ENCODE measurements around the gene DCLK2.
A peak's percentile ranks its signal among the peaks of the same experiment; 100 is the strongest.

The DCLK2 gene

DNA sequence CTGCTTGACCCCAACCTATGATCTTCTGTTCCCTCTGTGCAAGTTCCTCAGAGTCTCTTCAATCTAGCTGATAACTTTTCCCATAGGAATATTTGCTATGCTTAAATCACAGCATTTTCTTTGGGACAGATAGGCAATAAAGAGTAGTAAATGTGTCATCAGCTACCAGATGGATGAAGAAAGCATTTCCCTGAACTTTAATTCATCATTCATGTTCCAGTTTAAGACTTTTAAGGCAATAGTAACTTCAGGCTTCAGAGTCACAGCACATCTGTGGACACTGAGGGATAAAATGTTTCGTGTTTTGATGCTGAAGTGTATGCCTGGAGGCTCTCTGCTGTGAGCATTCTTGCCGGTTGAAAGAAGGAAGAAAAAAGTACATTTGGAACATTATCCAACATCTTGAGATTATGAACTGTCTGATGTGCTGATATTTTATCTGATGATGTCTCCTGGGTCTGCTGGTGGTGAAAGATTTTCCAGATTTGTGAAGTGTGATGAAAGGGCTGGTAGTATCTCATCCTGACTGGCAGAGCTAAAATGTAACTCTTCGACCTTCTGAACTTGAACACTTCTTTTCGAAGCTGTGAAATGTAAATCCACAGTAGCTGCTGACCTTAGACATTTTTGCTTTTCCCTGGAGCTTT is 133.7 kb downstream of the DCLK2 start:
- DNase-seq: no peak

DNA sequence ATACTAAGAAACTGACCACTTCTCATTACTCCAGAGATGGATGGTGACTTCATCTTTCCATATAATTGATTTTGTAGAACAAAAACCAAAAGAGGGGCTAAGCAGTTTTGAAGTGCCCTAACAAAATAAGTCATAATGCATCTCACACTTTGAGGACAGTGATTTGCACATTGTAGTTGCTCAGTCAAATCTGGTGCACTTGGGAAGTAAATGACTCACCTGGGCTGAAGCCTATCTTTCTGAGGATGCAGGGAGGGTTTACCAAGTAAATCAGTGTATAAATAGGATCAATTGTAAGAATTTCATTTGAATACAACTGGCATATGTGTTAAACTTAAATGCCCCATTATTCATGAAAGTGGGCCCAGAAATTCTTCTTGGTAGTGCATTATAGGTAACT is 134.2 kb downstream of the DCLK2 start:
- DNase-seq: no peak

DNA sequence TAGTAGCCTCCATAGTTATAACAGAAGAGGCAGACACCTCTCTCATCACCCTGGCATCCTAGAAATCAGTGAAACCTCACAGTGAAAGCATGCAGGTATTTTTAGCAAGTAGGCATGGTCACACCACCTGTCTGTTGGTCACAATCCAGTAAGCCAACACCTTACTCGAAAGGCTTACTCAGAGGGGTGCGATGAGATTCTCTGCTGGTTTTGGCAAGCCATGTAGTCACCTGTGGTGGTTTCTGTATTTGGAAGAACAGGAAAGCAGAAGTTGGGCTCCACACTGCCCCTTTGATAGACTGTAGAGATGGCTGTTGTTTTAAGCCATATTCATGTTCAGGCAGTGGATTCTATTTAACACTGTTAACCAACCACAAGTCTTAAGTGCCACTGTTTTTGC is 134.7 kb downstream of the DCLK2 start:
- DNase-seq: peak; percentile 15

DNA sequence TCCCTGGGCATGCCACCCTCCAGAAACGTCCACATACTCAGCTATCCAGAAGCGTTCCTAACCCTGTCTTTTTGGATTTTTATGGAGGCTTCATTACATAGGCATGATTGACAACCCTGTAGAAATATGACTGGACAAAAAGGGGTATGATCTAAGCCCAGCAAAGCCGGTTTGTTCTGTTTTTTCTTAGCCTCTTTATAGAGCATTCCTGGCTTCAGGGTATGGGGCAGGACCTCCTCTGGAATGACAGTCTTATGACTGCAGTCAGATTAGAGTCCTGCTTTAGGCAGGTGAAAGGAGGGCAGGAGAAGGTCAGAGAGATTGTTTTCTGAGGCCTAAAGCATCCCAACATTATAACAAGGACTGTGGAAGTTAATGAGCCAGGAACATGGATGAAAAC is 137.4 kb downstream of the DCLK2 start:
- no peak for DNase-seq

DNA sequence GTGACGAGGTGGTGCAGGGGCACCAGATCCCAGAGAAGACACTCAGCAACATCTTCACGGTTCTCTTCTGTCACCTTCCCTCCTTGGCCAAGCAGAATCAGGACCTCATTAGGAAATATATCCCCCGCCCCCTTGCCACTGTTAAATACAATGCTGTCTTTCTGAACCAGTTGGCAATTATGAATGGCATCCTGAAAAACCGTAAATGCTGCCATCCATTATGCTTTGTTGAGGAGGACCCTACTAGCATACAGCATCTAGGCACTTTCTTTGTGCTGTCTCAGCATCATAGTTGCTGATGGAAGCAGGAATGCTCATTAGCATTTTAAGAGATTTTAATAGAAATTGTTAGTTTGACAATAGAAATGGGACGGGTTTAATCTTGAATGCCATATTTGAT is 138.5 kb downstream of the DCLK2 start:
- no peak for DNase-seq

DNA sequence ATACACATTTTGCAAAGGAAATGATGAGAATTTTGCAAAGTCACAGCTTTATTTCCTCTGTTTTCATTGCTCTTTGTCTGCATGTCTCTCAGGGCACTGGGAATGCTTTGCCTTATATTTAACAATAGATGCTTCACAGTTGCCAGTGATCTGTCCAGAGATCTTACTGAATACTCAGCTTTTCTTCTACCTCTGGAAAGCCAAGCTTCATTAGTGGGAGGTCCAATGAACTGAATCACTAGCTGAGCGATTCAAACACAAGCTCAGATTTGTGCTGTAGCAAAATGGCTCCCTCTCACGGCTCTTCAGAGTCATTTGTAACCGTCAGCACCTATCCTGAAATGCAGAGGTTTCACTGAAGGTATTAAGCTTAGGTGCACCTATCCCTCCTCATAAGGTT is 138.9 kb downstream of the DCLK2 start:
- DNase-seq: peak; percentile 20

DNA sequence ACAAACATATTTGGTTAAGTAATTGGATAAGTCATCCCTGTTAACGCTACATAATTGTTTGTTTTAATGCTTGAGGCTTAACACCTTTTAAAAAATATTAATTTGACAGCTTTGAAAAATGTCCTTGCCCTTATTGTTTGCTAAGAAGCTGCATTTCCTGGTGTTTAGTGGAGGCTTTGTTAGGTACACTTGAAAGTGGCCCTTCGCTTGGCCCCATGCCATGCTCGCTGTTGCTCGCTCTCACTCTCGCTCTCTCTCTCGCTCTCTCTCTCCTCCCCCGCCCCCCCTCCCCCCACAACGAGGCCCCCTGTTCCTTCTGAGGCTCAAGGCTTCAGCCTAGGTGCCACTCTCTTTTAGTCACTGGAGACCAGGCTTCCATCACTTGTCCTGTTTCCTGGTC is 139.6 kb downstream of the DCLK2 start:
- no peak for DNase-seq

DNA sequence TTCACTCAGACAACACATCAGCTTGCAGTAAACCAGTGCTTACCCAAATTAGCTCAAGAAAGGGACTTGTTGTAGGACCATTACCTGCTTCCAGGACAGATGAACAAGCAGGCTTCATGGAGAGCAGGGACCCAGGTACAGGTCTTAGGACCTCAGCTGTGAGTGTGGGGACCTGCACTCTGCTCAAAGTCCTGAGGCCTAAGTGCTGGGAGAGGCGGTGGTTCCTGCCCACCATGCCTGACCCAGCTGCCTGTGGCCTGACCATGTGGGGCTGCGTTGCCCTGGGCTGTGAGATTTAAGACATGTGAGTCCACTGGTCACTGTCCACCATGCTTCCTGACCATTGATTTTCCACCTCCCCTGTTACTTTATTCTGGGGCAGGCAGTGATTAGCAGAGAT is 140.2 kb downstream of the DCLK2 start:
- no peak for DNase-seq

DNA sequence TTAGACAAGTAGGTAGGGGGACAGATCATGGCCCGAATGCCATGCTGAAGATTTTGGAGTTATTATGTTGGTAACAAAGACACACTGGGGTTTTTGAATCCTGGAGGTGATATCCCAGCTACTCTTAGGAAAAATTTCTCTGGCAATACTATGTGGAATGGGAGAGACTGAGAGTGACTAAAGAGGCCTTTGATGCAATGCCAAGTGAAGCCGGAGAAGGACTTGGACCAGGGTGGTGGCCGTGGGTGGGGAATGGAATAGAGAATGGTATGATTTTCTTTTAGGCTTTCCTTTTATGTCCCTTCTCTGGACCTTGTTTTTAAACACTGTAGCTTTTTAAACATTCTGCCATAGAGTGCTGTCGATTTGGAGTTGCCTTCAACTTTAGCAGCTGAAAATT is 141.6 kb downstream of the DCLK2 start:
- DNase-seq: no peak

DNA sequence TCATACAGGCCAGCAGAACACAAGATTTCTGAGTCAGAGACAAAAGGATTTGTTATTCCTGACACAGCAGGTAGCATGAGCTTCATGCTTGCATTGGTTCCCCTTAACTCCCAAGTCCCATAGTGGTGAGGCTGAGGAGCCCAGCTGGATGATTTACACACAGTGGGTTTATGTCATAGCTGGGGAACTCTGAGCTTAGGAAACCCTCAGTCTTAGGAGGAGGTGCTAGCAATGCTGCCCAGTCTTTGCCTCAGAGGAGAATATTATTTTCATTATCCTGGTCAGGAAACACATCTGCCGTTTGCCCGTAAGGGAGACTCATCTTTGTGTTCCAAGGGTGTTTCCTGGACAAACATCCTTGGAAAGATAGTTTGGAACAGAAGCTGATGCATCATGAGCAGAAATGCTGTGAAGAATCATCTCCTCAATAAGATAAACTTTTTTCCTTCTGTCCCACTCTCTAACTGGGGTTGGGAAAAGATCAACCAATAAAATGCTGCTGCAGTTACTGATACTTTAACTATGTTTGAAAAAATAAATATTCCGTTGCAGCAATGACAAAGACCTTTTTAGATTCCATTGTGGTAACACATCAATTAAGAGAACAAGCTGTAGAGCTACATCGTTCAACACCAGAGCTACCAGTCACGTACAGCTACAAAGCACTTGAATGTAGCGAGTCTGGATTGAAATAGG is 146.8 kb downstream of the DCLK2 start:
- DNase-seq: no peak

DNA sequence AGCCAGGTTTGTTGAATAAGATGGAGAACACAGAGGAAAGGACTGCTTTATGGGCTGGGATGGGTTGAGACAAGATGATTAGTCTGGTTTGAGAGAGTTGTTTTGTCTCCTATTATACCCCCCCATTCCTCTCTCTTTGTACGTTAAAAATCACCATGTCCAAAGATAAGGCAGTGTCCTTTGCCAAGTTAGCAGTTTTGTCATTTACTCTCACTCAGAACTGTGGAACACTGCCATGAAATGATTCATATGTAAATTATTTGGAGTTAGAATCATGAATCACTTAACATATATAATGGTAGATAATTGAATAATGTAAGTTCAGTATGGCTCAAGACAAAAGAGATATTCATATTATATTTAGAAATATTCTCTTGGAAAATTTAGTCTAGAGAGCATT is 151.3 kb downstream of the DCLK2 start:
- DNase-seq: no peak

DNA sequence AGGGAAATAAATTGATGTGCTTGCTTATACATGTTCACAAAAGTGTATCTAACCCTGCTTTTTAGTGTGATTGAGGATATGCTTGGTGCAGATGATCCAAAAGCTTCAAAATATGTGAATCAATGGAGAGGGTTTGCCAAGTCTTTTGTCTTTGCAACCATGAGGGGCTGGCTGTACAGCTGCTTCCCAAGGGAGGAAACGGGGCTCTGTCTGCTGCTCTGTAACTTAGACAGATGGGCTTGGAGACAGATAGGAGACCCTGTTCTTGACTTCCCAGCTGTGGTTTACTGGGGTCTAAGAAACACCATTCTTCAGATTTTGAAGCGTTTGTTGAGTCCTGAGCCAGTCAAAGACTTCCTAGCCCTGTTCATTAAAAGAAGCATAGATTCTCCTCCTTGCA is 152.3 kb downstream of the DCLK2 start:
- no peak for DNase-seq

DNA sequence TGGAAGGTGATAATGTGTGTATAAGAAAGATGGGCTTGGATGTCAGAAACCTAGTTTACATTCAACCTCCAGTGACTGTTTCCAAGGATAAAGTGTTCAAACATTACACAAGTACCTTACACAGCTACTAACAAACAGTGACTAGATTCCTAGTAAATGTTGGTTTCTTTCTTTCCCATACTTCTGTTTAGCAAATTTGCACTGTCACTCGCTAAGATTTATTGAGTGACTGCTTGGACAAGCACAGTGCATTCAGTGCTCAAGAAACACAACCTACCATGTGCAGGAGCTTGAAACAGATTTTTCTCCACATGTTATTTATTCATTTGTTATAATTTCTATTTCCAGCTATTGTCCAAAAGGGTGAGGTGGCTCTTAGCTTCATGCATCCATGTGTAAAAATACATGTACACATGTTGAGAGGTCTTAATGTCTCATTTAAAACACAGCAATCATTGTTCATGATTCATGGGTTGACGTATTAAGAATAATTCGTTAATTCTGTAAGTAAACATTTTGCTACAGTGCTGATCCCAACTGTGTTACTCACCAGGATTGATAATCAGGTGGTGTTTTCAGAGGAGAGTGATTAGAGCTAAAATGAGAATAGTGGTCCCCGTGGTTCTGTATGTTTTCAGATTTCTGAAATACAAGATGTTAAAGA is 153.0 kb downstream of the DCLK2 start:
- DNase-seq: no peak

DNA sequence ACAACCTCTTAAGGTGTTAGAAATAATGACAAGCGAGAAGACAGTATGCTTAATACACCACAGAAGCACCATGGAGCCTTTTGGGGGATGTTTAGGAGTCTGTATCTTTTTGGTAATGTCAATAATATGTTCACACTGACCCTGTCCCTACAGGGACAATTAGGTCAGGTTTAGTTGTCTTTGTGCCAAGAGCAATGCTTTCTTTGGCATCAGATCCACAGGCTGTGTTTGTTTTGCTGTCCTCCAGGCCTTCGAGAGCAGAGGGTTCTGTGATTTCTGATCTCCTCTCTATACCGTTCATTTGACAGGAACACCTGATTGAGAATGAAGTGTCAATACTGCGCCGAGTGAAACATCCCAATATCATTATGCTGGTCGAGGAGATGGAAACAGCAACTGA is 153.8 kb downstream of the DCLK2 start:
- no peak for DNase-seq

DNA sequence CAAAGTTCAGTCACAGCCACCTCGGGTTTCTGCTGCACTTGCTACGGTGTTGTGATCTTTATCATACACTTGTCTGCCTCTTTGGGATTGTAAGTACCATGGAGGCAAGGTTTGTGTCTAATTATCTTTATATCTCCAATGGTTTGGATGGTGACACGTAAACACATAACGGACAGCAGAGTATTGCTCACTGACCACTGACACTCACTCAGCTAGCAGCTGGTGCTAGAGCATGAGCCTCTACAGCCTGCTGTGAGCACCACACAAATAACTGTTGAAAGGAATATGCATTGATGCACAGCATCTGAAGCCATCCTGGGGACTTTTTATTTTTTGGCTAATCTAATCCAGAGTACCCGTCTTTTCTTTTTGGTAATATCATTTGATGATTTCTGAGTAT is 156.0 kb downstream of the DCLK2 start:
- no peak for DNase-seq

DNA sequence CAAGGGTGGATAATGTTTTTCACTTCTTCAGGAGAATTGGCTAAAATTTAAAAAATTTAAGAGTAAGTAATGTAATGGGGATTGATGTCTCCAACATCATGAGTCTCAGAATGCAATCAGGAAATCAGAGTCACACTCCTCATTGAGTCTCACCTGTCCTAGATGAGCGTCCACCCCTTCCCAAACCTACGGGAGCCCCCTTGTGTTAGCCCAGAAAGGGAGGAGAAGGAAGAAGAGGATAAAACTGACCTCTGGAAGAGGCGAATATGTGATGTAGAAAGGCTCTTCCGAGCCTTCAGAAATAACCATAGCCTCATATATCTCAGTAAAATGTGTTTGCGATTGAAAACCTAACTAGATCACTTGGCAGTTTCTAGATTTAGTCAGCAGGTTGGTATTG is 157.1 kb downstream of the DCLK2 start:
- DNase-seq: no peak

DNA sequence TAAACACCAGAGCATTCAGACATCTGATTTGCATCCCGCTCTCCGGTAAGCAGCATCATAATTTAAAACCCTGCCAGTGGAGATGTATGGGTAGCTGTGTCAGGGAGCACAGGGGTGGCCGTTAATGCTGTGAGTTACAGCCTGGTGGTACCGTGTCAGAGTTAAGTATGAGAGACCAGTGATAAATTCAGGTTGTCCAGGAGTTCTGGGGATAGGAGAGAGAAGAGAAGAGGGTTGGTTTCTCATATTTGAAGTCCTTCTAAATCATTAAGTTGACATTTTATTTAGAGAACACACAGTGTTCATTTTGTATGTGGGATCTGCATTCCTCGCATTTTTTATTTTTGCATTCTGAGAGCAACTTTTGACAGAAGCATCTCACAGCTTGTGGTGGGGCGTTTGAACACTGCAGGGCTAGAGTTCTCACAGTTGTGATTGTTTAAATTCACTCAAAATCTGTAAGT is 157.6 kb downstream of the DCLK2 start:
- DNase-seq: no peak

DNA sequence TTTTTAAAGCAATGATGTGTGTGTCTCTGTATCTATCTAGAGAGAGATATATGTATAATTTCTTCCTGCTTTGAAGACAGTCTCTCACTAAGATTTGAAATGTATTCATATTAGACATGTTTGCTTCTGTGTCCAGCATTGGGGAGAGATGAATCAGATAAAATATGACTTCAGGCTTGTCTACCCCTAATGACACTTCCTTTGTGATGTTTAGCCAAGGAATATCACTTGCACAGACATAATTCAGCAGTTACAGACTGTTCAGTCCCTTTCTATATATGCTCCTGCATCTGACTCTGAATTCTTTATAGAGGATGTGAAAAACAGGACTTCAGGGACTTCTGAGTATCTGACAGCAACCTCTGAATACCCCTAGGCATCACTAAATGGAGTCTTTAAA is 158.4 kb downstream of the DCLK2 start:
- no peak for DNase-seq

DNA sequence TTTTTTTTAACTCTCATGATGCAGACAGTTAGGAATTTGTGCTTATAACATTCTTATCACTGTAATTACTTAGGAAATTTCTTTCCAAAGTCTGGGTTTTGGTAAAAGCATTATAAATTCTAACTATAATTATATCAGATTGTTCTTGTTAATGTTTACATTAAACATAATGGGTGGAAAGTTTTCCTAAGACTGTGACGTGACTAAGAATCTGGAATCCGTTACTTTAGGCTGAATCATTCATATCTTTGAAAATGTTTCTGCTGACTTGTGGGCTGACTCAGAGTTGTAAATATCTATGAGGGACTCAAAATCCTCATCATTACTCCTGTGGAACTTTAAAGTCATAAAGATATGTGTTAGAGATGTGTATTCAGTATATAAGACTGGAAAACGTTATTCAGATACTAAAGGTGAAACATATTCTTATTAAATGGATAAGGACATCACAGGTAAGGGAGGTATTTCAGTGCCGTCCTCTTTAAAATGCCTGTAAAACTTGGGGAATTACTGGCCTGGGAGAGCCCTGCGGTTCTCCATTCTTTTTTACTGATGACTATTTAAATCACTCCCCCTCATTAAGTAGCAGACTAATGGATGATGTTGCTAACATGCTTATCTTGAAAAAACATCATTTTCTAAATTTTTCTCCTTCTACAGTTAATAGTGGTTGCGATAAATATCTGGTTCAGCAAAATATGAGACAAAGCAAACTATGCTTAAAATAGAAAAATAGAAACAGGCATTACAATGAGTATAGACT is 159.0 kb downstream of the DCLK2 start:
- no peak for DNase-seq

DNA sequence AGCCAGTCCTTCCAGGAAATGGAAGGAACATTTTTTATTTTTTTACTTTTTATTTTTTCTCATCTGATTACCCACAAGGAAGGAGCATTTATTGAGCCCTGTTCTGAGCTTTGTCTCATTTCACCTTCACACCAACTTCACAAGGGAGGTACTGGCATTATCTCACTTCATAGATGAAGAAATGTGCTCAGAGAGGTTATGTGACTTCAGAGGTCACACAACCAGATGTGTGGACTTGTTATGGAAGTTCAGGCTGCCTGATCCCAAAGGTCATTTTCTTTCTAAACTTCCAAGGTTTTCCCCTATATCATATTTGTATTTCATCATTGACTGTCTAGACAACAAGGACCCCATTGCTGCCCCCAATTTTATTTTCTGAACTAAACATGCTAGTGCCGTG is 160.3 kb downstream of the DCLK2 start:
- no peak for DNase-seq

DNA sequence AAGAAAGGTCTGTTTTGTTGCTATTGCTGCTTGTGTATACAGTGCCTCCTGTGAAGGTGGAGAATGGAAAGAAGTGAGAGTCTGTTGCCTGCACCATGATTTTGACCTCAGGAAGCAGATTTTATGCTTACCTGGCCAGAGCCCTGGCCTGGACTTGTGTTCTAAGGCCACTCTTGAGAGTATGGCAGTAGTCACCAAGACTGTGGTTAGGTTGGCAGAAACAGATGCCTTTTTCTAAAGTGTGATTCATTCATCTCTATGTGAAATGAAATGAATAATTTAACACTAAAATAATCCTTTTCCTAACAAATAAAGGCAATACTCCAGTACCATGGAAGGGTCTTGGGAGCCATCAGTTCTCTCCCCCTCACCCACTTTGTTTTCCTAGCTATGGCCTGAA is 161.8 kb downstream of the DCLK2 start:
- no peak for DNase-seq

DNA sequence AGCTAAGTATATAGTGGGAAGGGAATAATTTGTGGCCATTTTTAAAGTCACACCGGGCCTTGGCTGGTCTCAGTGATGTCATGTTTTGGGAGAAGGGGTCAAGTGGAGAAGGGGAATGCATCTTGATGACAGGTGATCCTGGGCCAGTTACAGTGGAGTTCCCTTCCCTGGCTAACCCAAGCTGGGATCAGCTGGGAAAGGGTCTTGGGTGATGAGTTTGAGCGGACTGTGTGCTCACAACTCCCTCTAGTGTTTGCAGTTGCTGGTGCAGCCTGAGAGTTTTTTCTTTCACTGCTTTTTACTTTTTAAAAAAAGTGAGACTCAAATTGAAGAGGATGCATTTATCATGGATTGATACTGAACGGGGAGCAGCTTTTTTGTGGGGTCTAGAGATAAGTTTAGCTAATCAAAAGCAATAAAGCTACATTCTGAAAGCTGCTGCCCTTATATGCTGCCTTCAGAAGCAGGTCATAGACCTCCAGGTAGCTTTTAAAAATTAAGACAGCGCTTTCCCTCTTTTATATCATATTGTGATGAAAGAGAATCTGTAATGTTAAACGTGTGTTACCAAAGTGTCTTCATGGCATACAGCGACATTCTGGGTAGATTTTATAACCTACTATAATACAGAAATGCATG is 164.7 kb downstream of the DCLK2 start:
- DNase-seq: peak; percentile 46

DNA sequence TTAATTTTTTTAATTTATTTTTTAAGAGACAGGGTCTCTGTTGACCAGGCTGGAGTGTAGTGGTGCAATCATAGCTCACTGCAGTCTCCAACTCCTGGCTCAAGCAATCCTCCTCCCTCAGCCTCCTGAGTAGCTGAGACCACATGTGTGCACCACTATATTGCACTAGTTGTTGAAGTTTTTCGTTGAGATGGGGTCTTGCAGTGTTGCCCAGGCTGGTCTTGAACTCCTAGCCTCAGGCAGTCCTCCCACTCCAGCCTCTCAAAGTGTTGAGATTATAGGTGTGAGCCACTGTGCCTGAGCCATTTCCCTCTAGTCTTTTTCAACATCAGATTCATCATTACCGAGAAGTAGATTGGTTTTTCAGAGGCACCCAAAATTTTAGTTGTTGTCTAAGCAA is 165.7 kb downstream of the DCLK2 start:
- no peak for DNase-seq
